ENCODE results near the gene CAMSAP1. TPM values are rescaled to one million over a fixed set of nuclear protein-coding genes. Genes with fewer than 3 reads are reported as not detected.
"Not testable (repeated sequence)": the region's sequence is repeated elsewhere in the genome, so short reads cannot be mapped to it uniquely, and the experiment has no call there.

CAMSAP1 gene
- total RNA-seq, 5 donors from 2014 or later (not counting 1 experiment from before 2014, with no cell fraction given): 25.6 to 38.7 (median 35.6) TPM

GRCh38 chr9:135951889-135952663 is 44.7 kb upstream of the CAMSAP1 start:
- Mint-ChIP-seq H3K4me3 (no peak overlapping the region), H3K27ac (no peak overlapping the region), H3K4me1 (peaks cover 4 to 18% (median 5%) of the 10 kb centered on the region in 3 donors), H3K27me3 (no peaks in the 10 kb centered on the region), H3K36me3 (peaks cover 38% of the 10 kb centered on the region), H3K9me3 (no peaks in the 10 kb centered on the region)
- 97% methylated on average over 17 of the region's 18 CpGs for WGBS (ENCODE audit: insufficient coverage)
- H3K4me1 ChIP-seq (ENCODE audit: control insufficient read depth in 1 of 2, extremely low read depth in 1 of 2, insufficient read depth in 2 of 2, low read length in 2 of 2): no peaks in the 10 kb centered on the region
- no peaks in the 10 kb centered on the region for H3K27me3 ChIP-seq (replicated peaks in 1 of 2; ENCODE audit: control insufficient read depth in 2 of 2, extremely low read depth in 1 of 2, insufficient read depth in 2 of 2, low read length in 1 of 2)
- H3K27ac ChIP-seq (ENCODE audit: low read length): no peak overlapping the region
- POLR2A ChIA-PET: no interaction called here
- CTCF ChIA-PET: no interaction called here
- no peak overlapping the region for H3K4me3 ChIP-seq (ENCODE audit: control insufficient read depth in 1 of 2, extremely low read depth in 1 of 2, low read length in 1 of 2)
- DNase-seq: no peak
- no peaks in the 10 kb centered on the region for H3K9me3 ChIP-seq
- no peak for ATAC-seq (replicated peaks in 1 of 4)
- H3K36me3 ChIP-seq (ENCODE audit: control insufficient read depth in 2 of 2, extremely low read depth in 1 of 2, insufficient read depth in 1 of 2, low read length in 1 of 2): peaks cover 17 to 36% of the 10 kb centered on the region in 2 donors

- peaks cover 42% of the 10 kb centered on the region for H3K36me3 Mint-ChIP-seq
These were observed 44.0 kb upstream of the CAMSAP1 start for GRCh38 chr9:135951310-135951709.

GRCh38 chr9:135950841-135951240 is 43.5 kb upstream of the CAMSAP1 start:
- H3K9me3 ChIP-seq; H3K4me1 ChIP-seq (ENCODE audit: control insufficient read depth in 1 of 2, extremely low read depth in 1 of 2, insufficient read depth in 2 of 2, low read length in 2 of 2); POLR2A ChIA-PET; H3K27me3 Mint-ChIP-seq; DNase-seq; H3K27ac ChIP-seq (ENCODE audit: low read length); H3K27ac Mint-ChIP-seq; H3K4me1 Mint-ChIP-seq; H3K9me3 Mint-ChIP-seq; H3K4me3 Mint-ChIP-seq; H3K27me3 ChIP-seq (replicated peaks in 1 of 2; ENCODE audit: control insufficient read depth in 2 of 2, extremely low read depth in 1 of 2, insufficient read depth in 2 of 2, low read length in 1 of 2); CTCF ChIA-PET; H3K4me3 ChIP-seq (ENCODE audit: control insufficient read depth in 1 of 2, extremely low read depth in 1 of 2, low read length in 1 of 2); ATAC-seq (replicated peaks in 1 of 4): not testable (repeated sequence)
- H3K36me3 Mint-ChIP-seq: peaks cover 47% of the 10 kb centered on the region
- peaks cover 25 to 48% of the 10 kb centered on the region in 2 donors for H3K36me3 ChIP-seq (ENCODE audit: control insufficient read depth in 2 of 2, extremely low read depth in 1 of 2, insufficient read depth in 1 of 2, low read length in 1 of 2)
- no CpG with 5 or more reads among the region's 4 CpGs for WGBS (ENCODE audit: insufficient coverage)

More at GRCh38 chr9:135951310-135951709, 44.0 kb upstream of the CAMSAP1 start:
- ATAC-seq (replicated peaks in 1 of 4); H3K4me3 Mint-ChIP-seq; H3K9me3 ChIP-seq; H3K4me3 ChIP-seq (ENCODE audit: control insufficient read depth in 1 of 2, extremely low read depth in 1 of 2, low read length in 1 of 2); DNase-seq; H3K4me1 ChIP-seq (ENCODE audit: control insufficient read depth in 1 of 2, extremely low read depth in 1 of 2, insufficient read depth in 2 of 2, low read length in 2 of 2); H3K27ac ChIP-seq (ENCODE audit: low read length); H3K27me3 ChIP-seq (replicated peaks in 1 of 2; ENCODE audit: control insufficient read depth in 2 of 2, extremely low read depth in 1 of 2, insufficient read depth in 2 of 2, low read length in 1 of 2); POLR2A ChIA-PET; H3K9me3 Mint-ChIP-seq; H3K27me3 Mint-ChIP-seq; CTCF ChIA-PET; H3K27ac Mint-ChIP-seq: not testable (repeated sequence)
- H3K36me3 ChIP-seq (ENCODE audit: control insufficient read depth in 2 of 2, extremely low read depth in 1 of 2, insufficient read depth in 1 of 2, low read length in 1 of 2): peaks cover 22 to 43% of the 10 kb centered on the region in 2 donors
- peaks cover 2 to 14% (median 2%) of the 10 kb centered on the region in 3 donors for H3K4me1 Mint-ChIP-seq
- 100% methylated on average over 1 of the region's 8 CpGs for WGBS (ENCODE audit: insufficient coverage)

- Mint-ChIP-seq H3K9me3 (no peaks in the 10 kb centered on the region), H3K36me3 (peaks cover 53% of the 10 kb centered on the region), H3K27me3 (no peaks in the 10 kb centered on the region), H3K4me3 (no peak overlapping the region), H3K4me1 (peaks cover 0 to 8% (median 0%) of the 10 kb centered on the region in 3 donors), H3K27ac (no peak overlapping the region)
- H3K27me3 ChIP-seq (replicated peaks in 1 of 2; ENCODE audit: control insufficient read depth in 2 of 2, extremely low read depth in 1 of 2, insufficient read depth in 2 of 2, low read length in 1 of 2): no peaks in the 10 kb centered on the region
- CTCF ChIA-PET: no interaction called here
- ATAC-seq (replicated peaks in 1 of 4) (no peak), DNase-seq (no peak)
- WGBS (ENCODE audit: insufficient coverage): 92% methylated on average over 7 of the region's 12 CpGs
- no peaks in the 10 kb centered on the region for H3K9me3 ChIP-seq
- no peaks in the 10 kb centered on the region for H3K4me1 ChIP-seq (ENCODE audit: control insufficient read depth in 1 of 2, extremely low read depth in 1 of 2, insufficient read depth in 2 of 2, low read length in 2 of 2)
- POLR2A ChIA-PET: no interaction called here
- peaks cover 32 to 54% of the 10 kb centered on the region in 2 donors for H3K36me3 ChIP-seq (ENCODE audit: control insufficient read depth in 2 of 2, extremely low read depth in 1 of 2, insufficient read depth in 1 of 2, low read length in 1 of 2)
- H3K4me3 ChIP-seq (ENCODE audit: control insufficient read depth in 1 of 2, extremely low read depth in 1 of 2, low read length in 1 of 2): no peak overlapping the region
- H3K27ac ChIP-seq (ENCODE audit: low read length): no peak overlapping the region
These were observed 42.9 kb upstream of the CAMSAP1 start for GRCh38 chr9:135950135-135950682.

GRCh38 chr9:135949501-135950134 is 42.3 kb upstream of the CAMSAP1 start:
- Mint-ChIP-seq H3K4me1 (peaks cover 0 to 8% (median 0%) of the 10 kb centered on the region in 3 donors), H3K27me3 (no peaks in the 10 kb centered on the region), H3K4me3 (no peak overlapping the region), H3K27ac (no peak overlapping the region), H3K9me3 (no peaks in the 10 kb centered on the region), H3K36me3 (peaks cover 53% of the 10 kb centered on the region)
- CTCF ChIA-PET: no interaction called here
- Histone ChIP-seq H3K4me1 (ENCODE audit: control insufficient read depth in 1 of 2, extremely low read depth in 1 of 2, insufficient read depth in 2 of 2, low read length in 2 of 2) (no peaks in the 10 kb centered on the region), H3K9me3 (no peaks in the 10 kb centered on the region), H3K4me3 (ENCODE audit: control insufficient read depth in 1 of 2, extremely low read depth in 1 of 2, low read length in 1 of 2) (no peak overlapping the region), H3K27me3 (replicated peaks in 1 of 2; ENCODE audit: control insufficient read depth in 2 of 2, extremely low read depth in 1 of 2, insufficient read depth in 2 of 2, low read length in 1 of 2) (no peaks in the 10 kb centered on the region), H3K36me3 (ENCODE audit: control insufficient read depth in 2 of 2, extremely low read depth in 1 of 2, insufficient read depth in 1 of 2, low read length in 1 of 2) (peaks cover 32 to 55% of the 10 kb centered on the region in 2 donors), H3K27ac (ENCODE audit: low read length) (no peak overlapping the region)
- POLR2A ChIA-PET: no interaction called here
- ATAC-seq (replicated peaks in 1 of 4) (no peak), DNase-seq (no peak)
- 97% methylated on average over 19 of the region's 26 CpGs for WGBS (ENCODE audit: insufficient coverage)

- H3K27me3 ChIP-seq (replicated peaks in 1 of 2; ENCODE audit: control insufficient read depth in 2 of 2, extremely low read depth in 1 of 2, insufficient read depth in 2 of 2, low read length in 1 of 2): no peaks in the 10 kb centered on the region
- ChIA-PET CTCF (interaction anchor here in 1 of 2 donors (0.8 kb wide), 1 partner anchor 18 kb away, joined by 3 read pairs; no protein-coding TSS in a partner anchor), POLR2A (no interaction called here)
- H3K4me3 ChIP-seq (ENCODE audit: control insufficient read depth in 1 of 2, extremely low read depth in 1 of 2, low read length in 1 of 2): no peak overlapping the region
- Mint-ChIP-seq H3K4me3 (no peak overlapping the region), H3K9me3 (no peaks in the 10 kb centered on the region), H3K27ac (no peak overlapping the region), H3K4me1 (peaks cover 0 to 8% (median 0%) of the 10 kb centered on the region in 3 donors), H3K36me3 (peaks cover 57% of the 10 kb centered on the region), H3K27me3 (no peaks in the 10 kb centered on the region)
- DNase-seq: no peak
- ATAC-seq (replicated peaks in 1 of 4): no peak
- WGBS (ENCODE audit: insufficient coverage): 60% methylated on average over 1 of the region's 4 CpGs
- H3K36me3 ChIP-seq (ENCODE audit: control insufficient read depth in 2 of 2, extremely low read depth in 1 of 2, insufficient read depth in 1 of 2, low read length in 1 of 2): peaks cover 38 to 56% of the 10 kb centered on the region in 2 donors
- no peak overlapping the region for H3K27ac ChIP-seq (ENCODE audit: low read length)
- H3K4me1 ChIP-seq (ENCODE audit: control insufficient read depth in 1 of 2, extremely low read depth in 1 of 2, insufficient read depth in 2 of 2, low read length in 2 of 2): no peaks in the 10 kb centered on the region
- H3K9me3 ChIP-seq: no peaks in the 10 kb centered on the region
These were observed 41.6 kb upstream of the CAMSAP1 start for GRCh38 chr9:135948968-135949367.
